ENCODE measurements around the gene TAF11L14. TPM values are rescaled to one million over a fixed set of nuclear protein-coding genes. Genes with fewer than 3 reads are reported as not detected.
"Not testable (repeated sequence)": the region's sequence is repeated elsewhere in the genome, so short reads cannot be mapped to it uniquely, and the experiment has no call there.

The TAF11L14 gene
- total and polyA plus RNA-seq, 2 of the 4 experiments (the other 2 are of a cell fraction), result not detected

GRCh38 chr5:17610092-17610491 is 24.2 kb upstream of the TAF11L14 start, which contains the start of gene TAF11L12:
Gene TAF11L12, plus strand, starts transcription at chr5:17610392.
- H3K4me1 ChIP-seq (ENCODE audit: control insufficient read depth, insufficient read depth, low read length); H3K27ac ChIP-seq (ENCODE audit: insufficient read depth, low read length); H3K9ac ChIP-seq (ENCODE audit: low read depth, low read length); H2AK5ac ChIP-seq (ENCODE audit: low read depth, low read length); H3K4ac ChIP-seq (ENCODE audit: low read depth, low read length); intact Hi-C loops (cut with micrococcal nuclease); H3K4me3 ChIP-seq (ENCODE audit: insufficient read depth, low read depth, low read length); BruUV-seq (replicated peaks); H3K18ac ChIP-seq (ENCODE audit: low read depth, low read length); H2BK20ac ChIP-seq (ENCODE audit: low read depth, low read length); H3K56ac ChIP-seq (ENCODE audit: extremely low read depth, insufficient read depth, low read length); H3K9me3 ChIP-seq (ENCODE audit: control insufficient read depth, insufficient read depth, low read length); H2BK120ac ChIP-seq (ENCODE audit: low read depth, low read length); H3K23ac ChIP-seq (ENCODE audit: low read depth, low read length); H3K27me3 ChIP-seq (ENCODE audit: control insufficient read depth, insufficient read depth, low read length); H3K79me1 ChIP-seq (ENCODE audit: low read depth in 1 of 2, low read length in 2 of 2); H2AFZ ChIP-seq (replicated peaks; ENCODE audit: low read length, poor library complexity); H2BK15ac ChIP-seq (ENCODE audit: low read depth, low read length); H3K14ac ChIP-seq (replicated peaks; ENCODE audit: low read depth, low read length); H2BK5ac ChIP-seq (ENCODE audit: low read depth, low read length, poor library complexity, severe bottlenecking); H4K5ac ChIP-seq (ENCODE audit: low read depth, low read length); H3K4me2 ChIP-seq (ENCODE audit: low read depth, low read length); H3K9me1 ChIP-seq (ENCODE audit: insufficient read depth, low read length); in situ Hi-C loops (cut with MboI; ENCODE audit: low sequenced_read_pairs); H4K91ac ChIP-seq (ENCODE audit: insufficient read depth, low read depth, low read length); DNase-seq; ATAC-seq (ENCODE audit: low read depth); dilution Hi-C loops (cut with HindIII; ENCODE audit: low sequenced_read_pairs, unreplicated experiment); H3K36me3 ChIP-seq (ENCODE audit: control insufficient read depth, insufficient read depth, low read length); CTCF ChIA-PET; H4K8ac ChIP-seq (ENCODE audit: low read depth in 2 of 2, low read length in 2 of 2); H2AK9ac ChIP-seq (replicated peaks; ENCODE audit: low read depth, low read length, poor library complexity); POLR2A ChIA-PET (ENCODE audit: unreplicated experiment); H4K20me1 ChIP-seq (ENCODE audit: insufficient read depth, low read length): not testable (repeated sequence)
- WGBS, 2 experiments (ENCODE audit: extremely low coverage in 2 of 2, insufficient read length in 1 of 2), result no CpG with 5 or more reads among the region's 2 CpGs
